K562 (cell line): ENCODE measurements around the gene TINCR. TPM values are rescaled to one million over a fixed set of nuclear protein-coding genes. Genes with fewer than 3 reads are reported as not detected.
A peak's percentile ranks its signal among the peaks of the same experiment; 100 is the strongest.

Experiments
- MGA ChIP-seq: fragments of 450-650 bp; IDR thresholded peaks from 2 replicates; pipeline ENCODE4 v1.6.1; 2016; ENCODE audit warnings: mild to moderate bottlenecking, moderate library complexity
- OTX1 ChIP-seq: fragments of 450-650 bp; formaldehyde crosslinking; IDR thresholded peaks from 2 replicates; pipeline ENCODE4 v1.4.0; 2022; ENCODE audit warnings: mild to moderate bottlenecking
- RBFOX2 ChIP-seq: fragments of 200-400 bp; formaldehyde crosslinking; IDR thresholded peaks from 2 replicates; pipeline ENCODE4 v1.6.1; 2017; ENCODE audit warnings: low read depth, mild to moderate bottlenecking, low read length, moderate library complexity
- THRAP3 ChIP-seq: fragments of 450-650 bp; IDR thresholded peaks from 2 replicates; pipeline ENCODE4 v1.6.1; 2016; ENCODE audit warnings: mild to moderate bottlenecking, inconsistent platforms, borderline replicate concordance
- ZBTB49 ChIP-seq: sonication (generic); formaldehyde crosslinking; IDR thresholded peaks from 2 replicates; pipeline ENCODE4 v1.8.0; 2022; ENCODE audit warnings: missing genetic modification reagents, mild to moderate bottlenecking, borderline replicate concordance
- ZNF511 ChIP-seq: sonication (generic); formaldehyde crosslinking; IDR thresholded peaks from 2 replicates; pipeline ENCODE4 v1.8.0; 2022; ENCODE audit warnings: mild to moderate bottlenecking, missing genetic modification reagents
- ZNF699 ChIP-seq: fragments of 250-450 bp; sonication (Bioruptor Pico); IDR thresholded peaks from 2 replicates; pipeline ENCODE4 v1.8.0; 2021; ENCODE audit warnings: mild to moderate bottlenecking, moderate library complexity; ENCODE audit not compliant: insufficient replicate concordance
- polyA plus RNA-seq, 8 experiments: library from polyadenylated mRNA; depleted of rRNA in 4 of 8; stranded (reverse) in 5 of 8; unstranded in 3 of 8; fragments of >200 nt; fragmentation: Nextera tagmentation in 2 of 8; fragmentation: Illumina TruSeq in 1 of 8; extraction: Ambion mirVana in 2 of 8; extraction: Trizol in 1 of 8; gene quantifications; 2 replicates each; pipeline versions ENCODE4 v1.2.1 to v1.2.3, GENCODE V29; 2011 to 2014; ENCODE audit warnings: inconsistent platforms in 1 of 8, missing spikeins in 1 of 8
- total RNA-seq, 7 experiments: library from RNA; depleted of rRNA in 6 of 7; stranded (reverse); fragments of >200 nt in 6 of 7; fragmentation: Illumina TruSeq in 2 of 7; extraction: Trizol in 2 of 7; gene quantifications; 2 replicates each; pipeline versions ENCODE4 v1.2.1 to v1.2.3, GENCODE V29; 2011 to 2021; ENCODE audit warnings: low replicate concordance in 1 of 7

TINCR gene
- total and polyA plus RNA-seq, 9 of the 15 experiments (the other 6 are each of a cell fraction or from before 2014, with no cell fraction given) = 0.03 to 0.24 (median 0.09) TPM; not detected in 1

GRCh38 chr19:5585461-5586299 lies 17.9 kb upstream of the TINCR start (continued):
- TF ChIP-seq MGA (no peak), ZBTB49 (CRISPR knock-in tag) (no peak), ZNF511 (no peak), ZNF699 (no peak), OTX1 (CRISPR knock-in tag) (no peak), RBFOX2 (peak; percentile 46), THRAP3 (no peak)
